ENCODE results near the gene COL23A1.
"Not testable (repeated sequence)": the region's sequence is repeated elsewhere in the genome, so short reads cannot be mapped to it uniquely, and the experiment has no call there.

The COL23A1 gene

GRCh38 chr5:178199581-178200434, 390.4 kb downstream of the COL23A1 start:
- DNase-seq = no peak

- no peak for DNase-seq
Observed at GRCh38 chr5:178198706-178199105, 391.5 kb downstream of the COL23A1 start.

GRCh38 chr5:178198151-178198550, 392.0 kb downstream of the COL23A1 start:
- DNase-seq = not testable (repeated sequence)

- DNase-seq = no peak
Observed at GRCh38 chr5:178196986-178197385, 393.2 kb downstream of the COL23A1 start.

- no peak for DNase-seq
Observed at GRCh38 chr5:178196281-178196812, 393.8 kb downstream of the COL23A1 start.

GRCh38 chr5:178194026-178194425, 396.2 kb downstream of the COL23A1 start:
- no peak for DNase-seq

GRCh38 chr5:178193251-178193809, 396.9 kb downstream of the COL23A1 start:
- DNase-seq = no peak

- DNase-seq = no peak
Observed at GRCh38 chr5:178192787-178193186, 397.4 kb downstream of the COL23A1 start.

- no peak for DNase-seq
Observed at GRCh38 chr5:178192244-178192643, 397.9 kb downstream of the COL23A1 start.

- no peak for DNase-seq
Observed at GRCh38 chr5:178191661-178192060, 398.5 kb downstream of the COL23A1 start.

GRCh38 chr5:178189433-178189832, 400.8 kb downstream of the COL23A1 start:
- no peak for DNase-seq
